Measurements from ENCODE around the gene UCHL5. TPM values are rescaled to one million over a fixed set of nuclear protein-coding genes. Genes with fewer than 3 reads are reported as not detected.
"Not testable (repeated sequence)": the region's sequence is repeated elsewhere in the genome, so short reads cannot be mapped to it uniquely, and the experiment has no call there.

UCHL5 gene
- total RNA-seq, 1 donor from 2014 or later = 93.1 TPM

- H3K4me3 Mint-ChIP-seq = peak overlapping the region; percentile 94
- DNase-seq (ENCODE audit: low spot score) = no peak
- no peaks in the 10 kb centered on the region for H3K27me3 Mint-ChIP-seq (ENCODE audit: insufficient read depth)
- H3K9me3 Mint-ChIP-seq = no peaks in the 10 kb centered on the region
- intact Hi-C loops (cut with micrococcal nuclease) = loop anchor here (1.0 kb wide), 1 partner anchor 8 kb away; no protein-coding TSS in a partner anchor
- H3K27ac Mint-ChIP-seq = peak overlapping the region; percentile 100
- H3K4me1 Mint-ChIP-seq (ENCODE audit: low read depth) = peaks cover 63% of the 10 kb centered on the region
- H3K36me3 Mint-ChIP-seq (ENCODE audit: low read depth) = peaks cover 23% of the 10 kb centered on the region
Observed at GRCh38 chr1:193060115-193060403, 899 bp upstream of the UCHL5 start.

GRCh38 chr1:193058529-193059281 is 455 bp downstream of the UCHL5 start:
- H3K27me3 Mint-ChIP-seq (ENCODE audit: insufficient read depth) = no peaks in the 10 kb centered on the region
- no peaks in the 10 kb centered on the region for H3K9me3 Mint-ChIP-seq
- intact Hi-C loops (cut with micrococcal nuclease) = loop anchor here (1.0 to 10.0 kb wide), 9 partner anchors 40 to 486 kb away; partner anchors contain the start of genes CDC73, GLRX2, RGS1 and RGS2
- DNase-seq (ENCODE audit: low spot score) = peak; percentile 56
- H3K36me3 Mint-ChIP-seq (ENCODE audit: low read depth) = peaks cover 22% of the 10 kb centered on the region
- H3K4me3 Mint-ChIP-seq = peak overlapping the region; percentile 94
- H3K27ac Mint-ChIP-seq = peak overlapping the region; percentile 100
- peaks cover 53% of the 10 kb centered on the region for H3K4me1 Mint-ChIP-seq (ENCODE audit: low read depth)

- intact Hi-C loops (cut with micrococcal nuclease) = loop anchor here (10.0 kb wide), 1 partner anchor 491 kb away; no protein-coding TSS in a partner anchor
- H3K27ac Mint-ChIP-seq = no peak overlapping the region
- no peaks in the 10 kb centered on the region for H3K9me3 Mint-ChIP-seq
- no peaks in the 10 kb centered on the region for H3K27me3 Mint-ChIP-seq (ENCODE audit: insufficient read depth)
- H3K36me3 Mint-ChIP-seq (ENCODE audit: low read depth) = peaks cover 21% of the 10 kb centered on the region
- DNase-seq (ENCODE audit: low spot score) = no peak
- H3K4me1 Mint-ChIP-seq (ENCODE audit: low read depth) = peaks cover 23% of the 10 kb centered on the region
- no peak overlapping the region for H3K4me3 Mint-ChIP-seq
Observed at GRCh38 chr1:193054169-193054675, 4.9 kb downstream of the UCHL5 start.

GRCh38 chr1:193048913-193049312 is 10.2 kb downstream of the UCHL5 start:
- H3K27me3 Mint-ChIP-seq (ENCODE audit: insufficient read depth); DNase-seq (ENCODE audit: low spot score); H3K9me3 Mint-ChIP-seq; intact Hi-C loops (cut with micrococcal nuclease); H3K27ac Mint-ChIP-seq; H3K4me3 Mint-ChIP-seq: not testable (repeated sequence)
- H3K4me1 Mint-ChIP-seq (ENCODE audit: low read depth) = peaks cover 14% of the 10 kb centered on the region
- peaks cover 16% of the 10 kb centered on the region for H3K36me3 Mint-ChIP-seq (ENCODE audit: low read depth)

- Mint-ChIP-seq H3K27ac (no peak overlapping the region), H3K4me3 (no peak overlapping the region), H3K27me3 (ENCODE audit: insufficient read depth) (no peaks in the 10 kb centered on the region), H3K36me3 (ENCODE audit: low read depth) (peaks cover 25% of the 10 kb centered on the region), H3K4me1 (ENCODE audit: low read depth) (peaks cover 31% of the 10 kb centered on the region), H3K9me3 (no peaks in the 10 kb centered on the region)
- intact Hi-C loops (cut with micrococcal nuclease) = no loop called here
- no peak for DNase-seq (ENCODE audit: low spot score)
Observed at GRCh38 chr1:193042766-193043691, 16.1 kb downstream of the UCHL5 start.

GRCh38 chr1:193040011-193040410 is 19.1 kb downstream of the UCHL5 start:
- Mint-ChIP-seq H3K36me3 (ENCODE audit: low read depth) (peaks cover 24% of the 10 kb centered on the region), H3K4me1 (ENCODE audit: low read depth) (peaks cover 26% of the 10 kb centered on the region), H3K27ac (no peak overlapping the region), H3K4me3 (no peak overlapping the region), H3K27me3 (ENCODE audit: insufficient read depth) (no peaks in the 10 kb centered on the region), H3K9me3 (no peaks in the 10 kb centered on the region)
- DNase-seq (ENCODE audit: low spot score) = no peak
- intact Hi-C loops (cut with micrococcal nuclease) = no loop called here

- no peak for DNase-seq (ENCODE audit: low spot score)
- no peak overlapping the region for H3K27ac Mint-ChIP-seq
- intact Hi-C loops (cut with micrococcal nuclease) = no loop called here
- no peaks in the 10 kb centered on the region for H3K9me3 Mint-ChIP-seq
- H3K4me3 Mint-ChIP-seq = no peak overlapping the region
- H3K27me3 Mint-ChIP-seq (ENCODE audit: insufficient read depth) = no peaks in the 10 kb centered on the region
- peaks cover 16% of the 10 kb centered on the region for H3K4me1 Mint-ChIP-seq (ENCODE audit: low read depth)
- peaks cover 13% of the 10 kb centered on the region for H3K36me3 Mint-ChIP-seq (ENCODE audit: low read depth)
Observed at GRCh38 chr1:193036337-193037047, 22.7 kb downstream of the UCHL5 start.

- intact Hi-C loops (cut with micrococcal nuclease) = no loop called here
- DNase-seq (ENCODE audit: low spot score) = no peak
- H3K9me3 Mint-ChIP-seq = no peaks in the 10 kb centered on the region
- no peak overlapping the region for H3K27ac Mint-ChIP-seq
- H3K27me3 Mint-ChIP-seq (ENCODE audit: insufficient read depth) = no peaks in the 10 kb centered on the region
- peaks cover 6% of the 10 kb centered on the region for H3K4me1 Mint-ChIP-seq (ENCODE audit: low read depth)
- H3K36me3 Mint-ChIP-seq (ENCODE audit: low read depth) = peaks cover 8% of the 10 kb centered on the region
- H3K4me3 Mint-ChIP-seq = no peak overlapping the region
Observed at GRCh38 chr1:193033610-193034009, 25.6 kb downstream of the UCHL5 start.

- H3K4me1 Mint-ChIP-seq (ENCODE audit: low read depth); H3K4me3 Mint-ChIP-seq; intact Hi-C loops (cut with micrococcal nuclease); DNase-seq (ENCODE audit: low spot score); H3K36me3 Mint-ChIP-seq (ENCODE audit: low read depth); H3K27me3 Mint-ChIP-seq (ENCODE audit: insufficient read depth); H3K9me3 Mint-ChIP-seq: not testable (repeated sequence)
- peak overlapping the region; percentile 40 for H3K27ac Mint-ChIP-seq
Observed at GRCh38 chr1:193032643-193033427, 26.3 kb downstream of the UCHL5 start.

- no peak for DNase-seq (ENCODE audit: low spot score)
- intact Hi-C loops (cut with micrococcal nuclease) = loop anchor here (1.0 kb wide), 1 partner anchor 557 kb away; no protein-coding TSS in a partner anchor
- Mint-ChIP-seq H3K27me3 (ENCODE audit: insufficient read depth) (no peaks in the 10 kb centered on the region), H3K4me1 (ENCODE audit: low read depth) (peaks cover 6% of the 10 kb centered on the region), H3K36me3 (ENCODE audit: low read depth) (peaks cover 12% of the 10 kb centered on the region), H3K9me3 (no peaks in the 10 kb centered on the region), H3K27ac (no peak overlapping the region), H3K4me3 (no peak overlapping the region)
Observed at GRCh38 chr1:193031431-193031830, 27.7 kb downstream of the UCHL5 start.

GRCh38 chr1:193030280-193030679 is 28.9 kb downstream of the UCHL5 start:
- H3K36me3 Mint-ChIP-seq (ENCODE audit: low read depth) = peaks cover 17% of the 10 kb centered on the region
- H3K27me3 Mint-ChIP-seq (ENCODE audit: insufficient read depth) = no peaks in the 10 kb centered on the region
- intact Hi-C loops (cut with micrococcal nuclease) = no loop called here
- no peak overlapping the region for H3K4me3 Mint-ChIP-seq
- H3K27ac Mint-ChIP-seq = no peak overlapping the region
- DNase-seq (ENCODE audit: low spot score) = no peak
- H3K4me1 Mint-ChIP-seq (ENCODE audit: low read depth) = peaks cover 14% of the 10 kb centered on the region
- H3K9me3 Mint-ChIP-seq = no peaks in the 10 kb centered on the region

GRCh38 chr1:193025218-193025617 is 33.9 kb downstream of the UCHL5 start:
- no peak overlapping the region for H3K27ac Mint-ChIP-seq
- H3K4me1 Mint-ChIP-seq (ENCODE audit: low read depth) = peaks cover 8% of the 10 kb centered on the region
- no peaks in the 10 kb centered on the region for H3K27me3 Mint-ChIP-seq (ENCODE audit: insufficient read depth)
- no peak overlapping the region for H3K4me3 Mint-ChIP-seq
- no peak for DNase-seq (ENCODE audit: low spot score)
- intact Hi-C loops (cut with micrococcal nuclease) = no loop called here
- H3K36me3 Mint-ChIP-seq (ENCODE audit: low read depth) = peaks cover 16% of the 10 kb centered on the region
- no peaks in the 10 kb centered on the region for H3K9me3 Mint-ChIP-seq
